Osteoblast (primary cell): Measurements from ENCODE around the gene KLHL33. TPM values are rescaled to one million over a fixed set of nuclear protein-coding genes. Genes with fewer than 3 reads are reported as not detected.

Experiments
- DNase-seq: peaks from one replicate; pipeline ENCODE4 v3.0.0; 2011; ENCODE audit warnings: low spot score, mixed read lengths; ENCODE audit not compliant: insufficient read length; ENCODE audit errors: missing footprints
- H2AFZ ChIP-seq: 2 replicates; pipeline ENCODE4 v1.6.0; 2011; ENCODE audit warnings: mild to moderate bottlenecking, low read length
- H3K27ac ChIP-seq: 2 replicates; pipeline ENCODE4 v1.5.1; 2011; ENCODE audit warnings: mild to moderate bottlenecking, low read depth, low read length, moderate library complexity
- H3K27me3 ChIP-seq: 2 replicates; pipeline ENCODE4 v1.6.0; 2012; ENCODE audit warnings: mild to moderate bottlenecking, control low read depth, inconsistent platforms, low read length, moderate library complexity; ENCODE audit not compliant: insufficient read depth
- H3K36me3 ChIP-seq: 2 replicates; pipeline ENCODE4 v1.5.1; 2011; ENCODE audit warnings: mild to moderate bottlenecking, low read length, control low read depth, moderate library complexity; ENCODE audit not compliant: insufficient read depth
- H3K4me1 ChIP-seq: 2 replicates; pipeline ENCODE4 v1.5.1; 2011; ENCODE audit warnings: mild to moderate bottlenecking, low read length, control low read depth, moderate library complexity; ENCODE audit not compliant: insufficient read depth
- H3K4me2 ChIP-seq: 2 replicates; pipeline ENCODE4 v1.6.0; 2011; ENCODE audit warnings: mild to moderate bottlenecking, low read length; ENCODE audit not compliant: insufficient read depth
- H3K4me3 ChIP-seq: fragments of 200-600 bp; sonication (generic); 3 replicates; pipeline ENCODE4 v1.5.1; 2012; ENCODE audit warnings: mild to moderate bottlenecking, low read length, inconsistent platforms; ENCODE audit not compliant: insufficient read depth
- H3K79me2 ChIP-seq: 2 replicates; pipeline ENCODE4 v1.6.0; 2012; ENCODE audit warnings: mild to moderate bottlenecking, low read length, control low read depth, inconsistent platforms; ENCODE audit not compliant: insufficient read depth
- H3K9me3 ChIP-seq: 2 replicates; pipeline ENCODE4 v1.5.1; 2011; ENCODE audit warnings: low read depth, low read length, control low read depth
- H4K20me1 ChIP-seq: 2 replicates; pipeline ENCODE4 v1.6.0; 2012; ENCODE audit warnings: mild to moderate bottlenecking, low read length, control low read depth; ENCODE audit not compliant: insufficient read depth
- total RNA-seq: library from RNA; depleted of rRNA; stranded (reverse); fragments of >200 nt; gene quantifications from 2 replicates; pipeline ENCODE4 v1.2.3, GENCODE V29; 2012
- TF ChIP-seq, protein P1 (sequence below): IDR thresholded peaks from 2 replicates; pipeline ENCODE4 v1.5.1; 2011; ENCODE audit warnings: mild to moderate bottlenecking, low read depth, low read length, moderate library complexity; ENCODE audit errors: extremely low read depth

KLHL33 gene
- total RNA-seq, 1 donor: 0.36 TPM

- Histone ChIP-seq H2AFZ (no peak overlapping the region), H3K4me1 (peaks cover 17% of the 10 kb centered on the region), H4K20me1 (no peaks in the 10 kb centered on the region), H3K4me3 (no peak overlapping the region), H3K79me2 (no peaks in the 10 kb centered on the region), H3K36me3 (peaks cover under 1% of the 10 kb centered on the region), H3K4me2 (no peak overlapping the region), H3K27ac (no peak overlapping the region), H3K27me3 (no peaks in the 10 kb centered on the region), H3K9me3 (no peaks in the 10 kb centered on the region)
- TF ChIP-seq, protein P1, sequence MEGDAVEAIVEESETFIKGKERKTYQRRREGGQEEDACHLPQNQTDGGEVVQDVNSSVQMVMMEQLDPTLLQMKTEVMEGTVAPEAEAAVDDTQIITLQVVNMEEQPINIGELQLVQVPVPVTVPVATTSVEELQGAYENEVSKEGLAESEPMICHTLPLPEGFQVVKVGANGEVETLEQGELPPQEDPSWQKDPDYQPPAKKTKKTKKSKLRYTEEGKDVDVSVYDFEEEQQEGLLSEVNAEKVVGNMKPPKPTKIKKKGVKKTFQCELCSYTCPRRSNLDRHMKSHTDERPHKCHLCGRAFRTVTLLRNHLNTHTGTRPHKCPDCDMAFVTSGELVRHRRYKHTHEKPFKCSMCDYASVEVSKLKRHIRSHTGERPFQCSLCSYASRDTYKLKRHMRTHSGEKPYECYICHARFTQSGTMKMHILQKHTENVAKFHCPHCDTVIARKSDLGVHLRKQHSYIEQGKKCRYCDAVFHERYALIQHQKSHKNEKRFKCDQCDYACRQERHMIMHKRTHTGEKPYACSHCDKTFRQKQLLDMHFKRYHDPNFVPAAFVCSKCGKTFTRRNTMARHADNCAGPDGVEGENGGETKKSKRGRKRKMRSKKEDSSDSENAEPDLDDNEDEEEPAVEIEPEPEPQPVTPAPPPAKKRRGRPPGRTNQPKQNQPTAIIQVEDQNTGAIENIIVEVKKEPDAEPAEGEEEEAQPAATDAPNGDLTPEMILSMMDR: no peak
- no peak for DNase-seq
These were observed 4.5 kb upstream of the KLHL33 start for GRCh38 chr14:20440465-20440864.

- Histone ChIP-seq H3K36me3 (no peaks in the 10 kb centered on the region), H4K20me1 (no peaks in the 10 kb centered on the region), H2AFZ (no peak overlapping the region), H3K4me3 (no peak overlapping the region), H3K9me3 (no peaks in the 10 kb centered on the region), H3K4me1 (peaks cover 22% of the 10 kb centered on the region), H3K79me2 (no peaks in the 10 kb centered on the region), H3K4me2 (no peak overlapping the region), H3K27me3 (no peaks in the 10 kb centered on the region), H3K27ac (no peak overlapping the region)
- TF ChIP-seq, protein P1: no peak
- no peak for DNase-seq
These were observed 2.7 kb upstream of the KLHL33 start for GRCh38 chr14:20438664-20439063.

- peaks cover 22% of the 10 kb centered on the region for H3K4me1 ChIP-seq
- no peaks in the 10 kb centered on the region for H3K79me2 ChIP-seq
- H3K9me3 ChIP-seq: no peaks in the 10 kb centered on the region
- H3K36me3 ChIP-seq: no peaks in the 10 kb centered on the region
- peak overlapping the region; percentile 45 for H3K4me2 ChIP-seq
- H3K27me3 ChIP-seq: no peaks in the 10 kb centered on the region
- TF ChIP-seq, protein P1: no peak
- no peak for DNase-seq
- peak overlapping the region; percentile 71 for H3K27ac ChIP-seq
- H3K4me3 ChIP-seq: no peak overlapping the region
- no peaks in the 10 kb centered on the region for H4K20me1 ChIP-seq
- H2AFZ ChIP-seq: peak overlapping the region; percentile 62
These were observed 393 bp upstream of the KLHL33 start for GRCh38 chr14:20436363-20436755.

DNA sequence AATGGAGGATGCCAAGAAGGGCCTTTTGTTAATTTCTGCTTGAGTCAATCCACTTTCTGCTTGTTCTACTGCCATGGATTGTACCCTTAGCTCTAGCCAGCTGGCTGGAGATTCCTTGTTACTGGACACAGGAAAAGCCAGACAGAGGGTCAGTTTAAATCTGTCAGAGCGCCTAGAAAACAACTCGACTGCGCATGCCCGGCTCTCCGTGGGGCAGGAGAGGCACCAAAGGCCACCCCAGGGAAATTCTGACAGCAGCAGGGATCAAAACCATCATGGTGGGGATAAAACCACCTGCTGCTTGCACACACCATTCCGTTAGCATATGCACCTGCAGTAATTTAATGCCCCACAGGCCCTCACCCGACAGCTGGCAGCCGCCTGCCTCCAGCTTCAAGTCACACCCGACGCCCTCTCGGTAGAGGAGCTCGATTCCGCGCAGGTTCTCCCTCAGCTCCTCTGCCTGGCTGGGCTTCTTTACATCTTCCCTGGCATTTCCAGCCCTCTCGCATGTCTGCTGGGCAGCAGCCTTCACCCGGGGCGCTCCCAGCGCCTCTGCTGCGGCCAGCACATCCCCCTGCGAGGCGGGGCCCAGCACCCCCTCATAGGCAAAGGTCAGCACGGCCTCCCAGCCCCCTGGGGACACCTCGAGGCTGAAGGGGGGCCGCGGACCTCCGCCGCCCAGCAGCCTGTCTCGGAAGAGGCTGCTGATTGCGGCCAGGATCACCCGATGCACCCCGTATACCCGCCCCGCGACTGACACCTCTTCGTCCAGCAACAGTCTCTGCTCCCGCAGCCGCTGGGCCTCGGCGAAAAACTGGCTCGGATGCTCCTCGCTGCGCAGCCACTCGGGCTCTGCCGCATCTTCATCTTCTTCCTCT, 1.0 kb downstream of the KLHL33 start:
- Histone ChIP-seq H2AFZ (peak overlapping the region; percentile 89), H3K27ac (no peak overlapping the region), H3K4me2 (peak overlapping the region; percentile 72), H3K79me2 (no peaks in the 10 kb centered on the region), H3K9me3 (no peaks in the 10 kb centered on the region), H3K27me3 (no peaks in the 10 kb centered on the region), H4K20me1 (no peaks in the 10 kb centered on the region), H3K4me1 (peaks cover 22% of the 10 kb centered on the region), H3K4me3 (peak overlapping the region; percentile 59), H3K36me3 (no peaks in the 10 kb centered on the region)
- TF ChIP-seq, protein P1: no peak
- DNase-seq: peak; percentile 81
